GM12878 (cell line): ENCODE results near the gene HS6ST3. TPM values are rescaled to one million over a fixed set of nuclear protein-coding genes. Genes with fewer than 3 reads are reported as not detected.

ENCODE experiments used
- ATAC-seq: fragments of 200-7000 bp; cut with Tn5 transposase; 3 replicates; pipeline ENCODE4 v1.9.1; 2020; ENCODE audit warnings: mild to moderate bottlenecking, moderate library complexity
- BruUV-seq: library from RNA; stranded (reverse); fragments of 400-500 nt; replicated peaks from 2 replicates; lab custom pipeline; 2021; lab: Mats Ljungman, UMichigan
- CTCF ChIA-PET: fragments of 300-600 bp; sonication (Branson Sonifier 250); formaldehyde crosslinking; extraction: SDS; loops from one replicate; lab custom pipeline; 2021; ENCODE audit warnings: inconsistent platforms; lab: Yijun Ruan, JAX
- POLR2A ChIA-PET: fragments of 350-600 bp; formaldehyde crosslinking; extraction: SDS; loops from one replicate; lab custom pipeline; 2021; ENCODE audit warnings: inconsistent platforms; lab: Charles Lee
- RAD21 ChIA-PET: fragments of 300-600 bp; sonication (Branson Sonifier 250); formaldehyde crosslinking; loops from one replicate; lab custom pipeline; 2023; ENCODE audit warnings: antibody characterized with exemption; ENCODE audit not compliant: unreplicated experiment; lab: Charles Lee
- SMC1A ChIA-PET: fragments of 300-600 bp; sonication (Branson Sonifier 250); formaldehyde crosslinking; loops from one replicate; lab custom pipeline; 2023; ENCODE audit not compliant: unreplicated experiment, uncharacterized antibody; lab: Charles Lee
- DNase-seq: peaks from one replicate; pipeline ENCODE4 v3.0.0-alpha.2; 2011; ENCODE audit warnings: low read depth, low spot score
- FAIRE-seq: peaks from 3 replicates; lab custom pipeline; 2011; peaks lifted over from hg19 to GRCh38; lab: Jason Lieb, UNC
- H2AFZ ChIP-seq: 2 replicates; pipeline ENCODE4 v1.6.0; 2011; ENCODE audit warnings: low read depth, low read length, control low read depth; ENCODE audit not compliant: control insufficient read depth
- H3K27ac ChIP-seq: 2 replicates; pipeline ENCODE4 v1.5.1; 2011; ENCODE audit warnings: control low read depth; ENCODE audit not compliant: control insufficient read depth, insufficient read depth
- H3K27me3 ChIP-seq, 2 experiments: replicated peaks in 1 of 2; 2 replicates each; pipeline versions ENCODE4 v1.6.0 to v1.6.1; 2011; ENCODE audit warnings: low read length in 1 of 2; ENCODE audit not compliant: control insufficient read depth in 2 of 2, insufficient read depth in 2 of 2
- H3K36me3 ChIP-seq, 2 experiments: 2 replicates each; pipeline ENCODE4 v1.5.1; 2011; ENCODE audit warnings: low read length in 1 of 2; ENCODE audit not compliant: control insufficient read depth in 2 of 2, insufficient read depth in 2 of 2
- H3K4me1 ChIP-seq: 2 replicates; pipeline ENCODE4 v1.6.1; 2011; ENCODE audit warnings: mild to moderate bottlenecking, low read length, moderate library complexity, mixed read lengths; ENCODE audit not compliant: control insufficient read depth, insufficient read depth
- H3K4me2 ChIP-seq: 2 replicates; pipeline ENCODE4 v1.6.0; 2011; ENCODE audit warnings: control low read depth; ENCODE audit not compliant: control insufficient read depth, insufficient read depth
- H3K4me3 ChIP-seq: fragments of 200-600 bp; sonication (generic); 2 replicates; pipeline ENCODE4 v1.5.1; 2016
- H3K79me2 ChIP-seq: 2 replicates; pipeline ENCODE4 v1.6.0; 2011; ENCODE audit warnings: low read length; ENCODE audit not compliant: control insufficient read depth, insufficient read depth
- H3K9ac ChIP-seq: 2 replicates; pipeline ENCODE4 v1.8.0; 2011; ENCODE audit warnings: low read length, control low read depth, mixed read lengths; ENCODE audit not compliant: control insufficient read depth, insufficient read depth
- H3K9me3 ChIP-seq: replicated peaks from 3 replicates; pipeline ENCODE4 v1.5.1; 2011; ENCODE audit warnings: mild to moderate bottlenecking, low read length; ENCODE audit not compliant: control insufficient read depth, insufficient read depth
- H4K20me1 ChIP-seq: 2 replicates; pipeline ENCODE4 v1.6.0; 2011; ENCODE audit not compliant: control insufficient read depth, insufficient read depth
- FOXK2 ChIP-seq: fragments of 450-650 bp; IDR thresholded peaks from 2 replicates; pipeline ENCODE4 v1.6.1; 2017; ENCODE audit warnings: mild to moderate bottlenecking, moderate library complexity
- IRF4 ChIP-seq: IDR thresholded peaks from 2 replicates; pipeline ENCODE4 v1.6.1; 2011; ENCODE audit warnings: low read depth, low read length
- STAT1 ChIP-seq: fragments of 450-650 bp; conservative IDR thresholded peaks from 2 replicates; pipeline ENCODE4 v1.6.1; 2014; ENCODE audit warnings: antibody characterized with exemption, mild to moderate bottlenecking
- WGBS: methylation state at CpG from one replicate; pipeline ENCODE4 v1.1.6; 2016; ENCODE audit warnings: low lambda C conversion rate; ENCODE audit not compliant: insufficient replicate concordance, insufficient coverage; ENCODE audit errors: missing lambda C conversion rate; 5-methylcytosine and 5-hydroxymethylcytosine counted together
- in situ Hi-C: fragments of 300-500 bp; cut with MboI; formaldehyde crosslinking; loops from 9 replicates; pipeline ENCODE4 v1.14.3; 2018; ENCODE audit warnings: mixed read lengths
- intact Hi-C: fragments of 100-400 bp; cut with micrococcal nuclease; formaldehyde crosslinking; loops from one replicate; pipeline ENCODE4 v1.14.2; 2022; ENCODE audit not compliant: unreplicated experiment
- polyA plus RNA-seq, 11 experiments: library from polyadenylated mRNA; depleted of rRNA in 4 of 11; unstranded in 6 of 11; stranded (reverse) in 5 of 11; fragments of >200 nt; fragmentation: Nextera tagmentation in 4 of 11; fragmentation: Illumina TruSeq in 1 of 11; extraction: Ambion mirVana in 4 of 11; extraction: Trizol in 1 of 11; gene quantifications; 1 replicate in 1 of 11; 2 replicates in 10 of 11; pipeline versions ENCODE4 v1.2.1 to v1.2.3, GENCODE V29; 2011 to 2016; ENCODE audit warnings: inconsistent platforms in 2 of 11, missing spikeins in 2 of 11, low read depth in 1 of 11
- total RNA-seq, 4 experiments: library from RNA; depleted of rRNA in 3 of 4; stranded (reverse); fragments of >200 nt in 3 of 4; fragmentation: Illumina TruSeq in 1 of 4; extraction: Trizol in 1 of 4; gene quantifications; 2 replicates each; pipeline versions ENCODE4 v1.2.1 to v1.2.3, GENCODE V29; 2013 to 2021
- TF ChIP-seq, protein P1 (sequence below): fragments of 450-650 bp; IDR thresholded peaks from 2 replicates; pipeline ENCODE4 v1.6.1; 2014; ENCODE audit warnings: mild to moderate bottlenecking
- TF ChIP-seq, protein P2 (sequence below): IDR thresholded peaks from 2 replicates; pipeline ENCODE4 v1.6.1; 2012; ENCODE audit warnings: mild to moderate bottlenecking, low read depth, low read length
- TF ChIP-seq, protein P3 (sequence below): fragments of 150-350 bp; IDR thresholded peaks from 2 replicates; pipeline ENCODE4 v1.6.1; 2014; ENCODE audit warnings: mild to moderate bottlenecking, low read depth, low read length

The HS6ST3 gene
- total and polyA plus RNA-seq, 10 of the 15 experiments (the other 5 are each of a cell fraction or from before 2014, with no cell fraction given), result under 0.01 to 2.9 TPM; not detected in 8

DNA sequence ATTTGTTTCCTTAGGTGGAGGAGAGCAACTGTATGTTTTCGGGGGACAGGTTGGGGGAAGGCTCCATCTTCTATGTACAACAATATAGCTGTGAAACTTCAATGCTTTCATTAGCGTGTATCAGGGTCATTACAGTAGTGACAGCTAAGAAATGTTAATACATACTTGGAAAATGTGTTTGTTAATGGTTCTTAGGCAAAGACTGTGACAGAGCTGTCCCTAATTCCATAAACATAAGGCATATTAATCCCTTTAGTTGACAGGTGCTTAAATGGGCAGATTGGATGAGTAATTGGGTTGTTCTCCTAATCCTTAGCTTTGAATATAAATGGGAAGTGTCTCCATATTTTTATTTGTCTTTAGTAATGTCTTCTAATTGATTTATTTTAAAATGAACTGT, 313.7 kb downstream of the HS6ST3 start:
- ChIA-PET SMC1A (interaction anchor here (0.8 kb wide), 1 partner anchor 11 kb away, joined by 3 read pairs; no protein-coding TSS in a partner anchor), RAD21 (no interaction called here), POLR2A (no interaction called here), CTCF (no interaction called here)
- H3K27me3 ChIP-seq, result no peaks in the 10 kb centered on the region
- ATAC-seq (no peak), FAIRE-seq (no peak), DNase-seq (no peak)
- no peaks in the 10 kb centered on the region for H4K20me1 ChIP-seq
- in situ Hi-C loops (no loop called here), intact Hi-C loops (no loop called here)
- H3K4me3 ChIP-seq, result no peak overlapping the region
- BruUV-seq, result no TSS peak
- no peak overlapping the region for H3K9ac ChIP-seq
- no peak overlapping the region for H3K27ac ChIP-seq
- TF ChIP-seq, protein P1, sequence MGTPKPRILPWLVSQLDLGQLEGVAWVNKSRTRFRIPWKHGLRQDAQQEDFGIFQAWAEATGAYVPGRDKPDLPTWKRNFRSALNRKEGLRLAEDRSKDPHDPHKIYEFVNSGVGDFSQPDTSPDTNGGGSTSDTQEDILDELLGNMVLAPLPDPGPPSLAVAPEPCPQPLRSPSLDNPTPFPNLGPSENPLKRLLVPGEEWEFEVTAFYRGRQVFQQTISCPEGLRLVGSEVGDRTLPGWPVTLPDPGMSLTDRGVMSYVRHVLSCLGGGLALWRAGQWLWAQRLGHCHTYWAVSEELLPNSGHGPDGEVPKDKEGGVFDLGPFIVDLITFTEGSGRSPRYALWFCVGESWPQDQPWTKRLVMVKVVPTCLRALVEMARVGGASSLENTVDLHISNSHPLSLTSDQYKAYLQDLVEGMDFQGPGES, result no peak
- TF ChIP-seq, protein P2, sequence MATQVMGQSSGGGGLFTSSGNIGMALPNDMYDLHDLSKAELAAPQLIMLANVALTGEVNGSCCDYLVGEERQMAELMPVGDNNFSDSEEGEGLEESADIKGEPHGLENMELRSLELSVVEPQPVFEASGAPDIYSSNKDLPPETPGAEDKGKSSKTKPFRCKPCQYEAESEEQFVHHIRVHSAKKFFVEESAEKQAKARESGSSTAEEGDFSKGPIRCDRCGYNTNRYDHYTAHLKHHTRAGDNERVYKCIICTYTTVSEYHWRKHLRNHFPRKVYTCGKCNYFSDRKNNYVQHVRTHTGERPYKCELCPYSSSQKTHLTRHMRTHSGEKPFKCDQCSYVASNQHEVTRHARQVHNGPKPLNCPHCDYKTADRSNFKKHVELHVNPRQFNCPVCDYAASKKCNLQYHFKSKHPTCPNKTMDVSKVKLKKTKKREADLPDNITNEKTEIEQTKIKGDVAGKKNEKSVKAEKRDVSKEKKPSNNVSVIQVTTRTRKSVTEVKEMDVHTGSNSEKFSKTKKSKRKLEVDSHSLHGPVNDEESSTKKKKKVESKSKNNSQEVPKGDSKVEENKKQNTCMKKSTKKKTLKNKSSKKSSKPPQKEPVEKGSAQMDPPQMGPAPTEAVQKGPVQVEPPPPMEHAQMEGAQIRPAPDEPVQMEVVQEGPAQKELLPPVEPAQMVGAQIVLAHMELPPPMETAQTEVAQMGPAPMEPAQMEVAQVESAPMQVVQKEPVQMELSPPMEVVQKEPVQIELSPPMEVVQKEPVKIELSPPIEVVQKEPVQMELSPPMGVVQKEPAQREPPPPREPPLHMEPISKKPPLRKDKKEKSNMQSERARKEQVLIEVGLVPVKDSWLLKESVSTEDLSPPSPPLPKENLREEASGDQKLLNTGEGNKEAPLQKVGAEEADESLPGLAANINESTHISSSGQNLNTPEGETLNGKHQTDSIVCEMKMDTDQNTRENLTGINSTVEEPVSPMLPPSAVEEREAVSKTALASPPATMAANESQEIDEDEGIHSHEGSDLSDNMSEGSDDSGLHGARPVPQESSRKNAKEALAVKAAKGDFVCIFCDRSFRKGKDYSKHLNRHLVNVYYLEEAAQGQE, result no peak
- TF ChIP-seq IRF4 (no peak), STAT1 (no peak), FOXK2 (no peak)
- TF ChIP-seq, protein P3, sequence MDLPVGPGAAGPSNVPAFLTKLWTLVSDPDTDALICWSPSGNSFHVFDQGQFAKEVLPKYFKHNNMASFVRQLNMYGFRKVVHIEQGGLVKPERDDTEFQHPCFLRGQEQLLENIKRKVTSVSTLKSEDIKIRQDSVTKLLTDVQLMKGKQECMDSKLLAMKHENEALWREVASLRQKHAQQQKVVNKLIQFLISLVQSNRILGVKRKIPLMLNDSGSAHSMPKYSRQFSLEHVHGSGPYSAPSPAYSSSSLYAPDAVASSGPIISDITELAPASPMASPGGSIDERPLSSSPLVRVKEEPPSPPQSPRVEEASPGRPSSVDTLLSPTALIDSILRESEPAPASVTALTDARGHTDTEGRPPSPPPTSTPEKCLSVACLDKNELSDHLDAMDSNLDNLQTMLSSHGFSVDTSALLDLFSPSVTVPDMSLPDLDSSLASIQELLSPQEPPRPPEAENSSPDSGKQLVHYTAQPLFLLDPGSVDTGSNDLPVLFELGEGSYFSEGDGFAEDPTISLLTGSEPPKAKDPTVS, result no peak
- 24% methylated on average over 2 of the region's 2 CpGs for WGBS
- H3K4me2 ChIP-seq, result no peak overlapping the region
- no peaks in the 10 kb centered on the region for H3K4me1 ChIP-seq
- no peaks in the 10 kb centered on the region for H3K79me2 ChIP-seq
- H3K9me3 ChIP-seq, result no peaks in the 10 kb centered on the region
- H2AFZ ChIP-seq, result no peak overlapping the region
- no peaks in the 10 kb centered on the region for H3K36me3 ChIP-seq
